Gastrocnemius medialis (tissue), 4 donors: ENCODE data around the gene AVPR2.

Experiments used
- POLR2A ChIP-seq, 2 donors: fragments of 450-650 bp; IDR thresholded peaks; one replicate each; pipeline ENCODE4 v1.6.1; 2017; ENCODE audit warnings: antibody characterized with exemption in 2 of 2, mild to moderate bottlenecking in 2 of 2, moderate library complexity in 2 of 2
- TF ChIP-seq, protein P1 (sequence below), 5 experiments: fragments of 450-650 bp in 3 of 5; fragments of 200-600 bp in 2 of 5; sonication (generic) in 2 of 5; IDR thresholded peaks in 4 of 5; conservative IDR thresholded peaks in 1 of 5; 1 replicate in 4 of 5; 2 replicates in 1 of 5; pipeline ENCODE4 v1.5.1; 2016 to 2019; ENCODE audit warnings: antibody characterized with exemption in 5 of 5, mild to moderate bottlenecking in 3 of 5, moderate library complexity in 3 of 5

GRCh38 chrX:153880440-153880815 is 24.0 kb upstream of the AVPR2 start:
- TF ChIP-seq, protein P1, sequence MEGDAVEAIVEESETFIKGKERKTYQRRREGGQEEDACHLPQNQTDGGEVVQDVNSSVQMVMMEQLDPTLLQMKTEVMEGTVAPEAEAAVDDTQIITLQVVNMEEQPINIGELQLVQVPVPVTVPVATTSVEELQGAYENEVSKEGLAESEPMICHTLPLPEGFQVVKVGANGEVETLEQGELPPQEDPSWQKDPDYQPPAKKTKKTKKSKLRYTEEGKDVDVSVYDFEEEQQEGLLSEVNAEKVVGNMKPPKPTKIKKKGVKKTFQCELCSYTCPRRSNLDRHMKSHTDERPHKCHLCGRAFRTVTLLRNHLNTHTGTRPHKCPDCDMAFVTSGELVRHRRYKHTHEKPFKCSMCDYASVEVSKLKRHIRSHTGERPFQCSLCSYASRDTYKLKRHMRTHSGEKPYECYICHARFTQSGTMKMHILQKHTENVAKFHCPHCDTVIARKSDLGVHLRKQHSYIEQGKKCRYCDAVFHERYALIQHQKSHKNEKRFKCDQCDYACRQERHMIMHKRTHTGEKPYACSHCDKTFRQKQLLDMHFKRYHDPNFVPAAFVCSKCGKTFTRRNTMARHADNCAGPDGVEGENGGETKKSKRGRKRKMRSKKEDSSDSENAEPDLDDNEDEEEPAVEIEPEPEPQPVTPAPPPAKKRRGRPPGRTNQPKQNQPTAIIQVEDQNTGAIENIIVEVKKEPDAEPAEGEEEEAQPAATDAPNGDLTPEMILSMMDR (IDR thresholded peaks at IDR 0.05 in 4 of 5, conservative IDR thresholded peaks at IDR 0.05 in 1 of 5) = no peak
- TF ChIP-seq POLR2A (IDR thresholded peaks at IDR 0.05) = no peak
